SU-DHL-6 (cell line): Measurements from ENCODE around the gene RMDN3.

Experiments
- H2AFZ ChIP-seq: fragments of 200-600 bp; sonication (generic); 2 replicates; pipeline ENCODE4 v1.6.1; 2014; ENCODE audit warnings: low read depth, mild to moderate bottlenecking, moderate library complexity, mixed read lengths, antibody characterized with exemption, low read length; ENCODE audit not compliant: severe bottlenecking
- H3F3A ChIP-seq: fragments of 200-600 bp; shearing (Covaris generic); 2 replicates; pipeline ENCODE4 v1.6.0; 2016; ENCODE audit warnings: antibody characterized with exemption, mild to moderate bottlenecking; ENCODE audit not compliant: insufficient read depth
- H3K27ac ChIP-seq: fragments of 200-600 bp; sonication (generic); 2 replicates; pipeline ENCODE4 v1.5.1; 2016; ENCODE audit warnings: low read depth, mild to moderate bottlenecking, low read length, moderate library complexity, mixed read lengths
- H3K27me3 ChIP-seq: fragments of 200-600 bp; sonication (generic), shearing (Covaris generic); 2 replicates; pipeline ENCODE4 v1.6.0; 2014; ENCODE audit warnings: mild to moderate bottlenecking, low read length
- H3K36me3 ChIP-seq: fragments of 200-600 bp; sonication (generic); 2 replicates; pipeline ENCODE4 v1.6.1; 2014; ENCODE audit warnings: mild to moderate bottlenecking, low read length, mixed read lengths
- H3K4me2 ChIP-seq: fragments of 300-600, 200-600 bp; shearing (Covaris generic), sonication (generic); 2 replicates; pipeline ENCODE4 v1.6.0; 2014; ENCODE audit warnings: low read length, low read depth, mild to moderate bottlenecking; ENCODE audit not compliant: poor library complexity, severe bottlenecking
- H3K4me3 ChIP-seq: fragments of 200-600 bp; sonication (generic); 2 replicates; pipeline ENCODE4 v1.5.1; 2014; ENCODE audit warnings: antibody characterized with exemption, low read length, mild to moderate bottlenecking, mixed read lengths; ENCODE audit not compliant: insufficient read depth, poor library complexity, severe bottlenecking
- H3K79me2 ChIP-seq: fragments of 200-600 bp; sonication (generic); 2 replicates; pipeline ENCODE4 v1.6.1; 2014; ENCODE audit warnings: mild to moderate bottlenecking, low read length, moderate library complexity; ENCODE audit not compliant: insufficient read depth
- H3K9ac ChIP-seq: fragments of 200-600 bp; sonication (generic); 2 replicates; pipeline ENCODE4 v1.7.0; 2014; ENCODE audit warnings: mild to moderate bottlenecking, low read length
- H3K9me2 ChIP-seq: fragments of 200-600 bp; sonication (generic); replicated peaks from 2 replicates; pipeline ENCODE4 v1.6.1; 2014; ENCODE audit warnings: low read length; ENCODE audit not compliant: insufficient read depth
- H3K9me3 ChIP-seq: fragments of 200-600 bp; sonication (generic); 2 replicates; pipeline ENCODE4 v1.6.1; 2014; ENCODE audit warnings: low read length, mixed read lengths; ENCODE audit not compliant: insufficient read depth
- H4K20me1 ChIP-seq: fragments of 200-600 bp; sonication (generic); 2 replicates; pipeline ENCODE4 v1.6.1; 2014; ENCODE audit warnings: low read depth, mild to moderate bottlenecking, antibody characterized with exemption, low read length, moderate library complexity, mixed read lengths
- CTCF ChIP-seq: fragments of 200-600 bp; sonication (generic); IDR thresholded peaks from one replicate; pipeline ENCODE4 v1.5.1; 2017; ENCODE audit warnings: antibody characterized with exemption, mild to moderate bottlenecking, low read length, moderate library complexity; ENCODE audit not compliant: insufficient read depth, poor library complexity, severe bottlenecking
- EZH2phosphoT487 ChIP-seq: fragments of 200-600 bp; sonication (generic), shearing (Covaris generic); conservative IDR thresholded peaks from 2 replicates; pipeline ENCODE4 v1.6.1; 2018; ENCODE audit warnings: mild to moderate bottlenecking, antibody characterized with exemption, low read length, moderate library complexity, mixed read lengths

Gene RMDN3

GRCh38 chr15:40706121-40706520 lies 48.9 kb downstream of the RMDN3 start:
- Histone ChIP-seq H3K9ac (no peak overlapping the region), H3K27ac (no peak overlapping the region), H3F3A (peaks cover 3% of the 10 kb centered on the region; the same call in 1 of the 2 replicates), H3K4me3 (no peak overlapping the region), H3K4me2 (no peak overlapping the region), H3K9me2 (no peaks in the 10 kb centered on the region), H2AFZ (no peak overlapping the region), H3K36me3 (peaks cover 35% of the 10 kb centered on the region), H4K20me1 (no peaks in the 10 kb centered on the region), H3K79me2 (no peaks in the 10 kb centered on the region), H3K27me3 (no peaks in the 10 kb centered on the region), H3K9me3 (no peaks in the 10 kb centered on the region)
- TF ChIP-seq CTCF (no peak), EZH2phosphoT487 (no peak)

- Histone ChIP-seq H2AFZ (no peak overlapping the region), H4K20me1 (no peaks in the 10 kb centered on the region), H3K36me3 (peaks cover 39% of the 10 kb centered on the region), H3K4me2 (no peak overlapping the region), H3K9me2 (no peaks in the 10 kb centered on the region), H3K9ac (no peak overlapping the region), H3K9me3 (no peaks in the 10 kb centered on the region), H3K4me3 (no peak overlapping the region), H3K27me3 (no peaks in the 10 kb centered on the region), H3K27ac (no peak overlapping the region), H3F3A (peaks cover 3% of the 10 kb centered on the region; the same call in 1 of the 2 replicates), H3K79me2 (peaks cover 27% of the 10 kb centered on the region; the same call in 1 of the 2 replicates)
- TF ChIP-seq CTCF (no peak), EZH2phosphoT487 (no peak)
Measured at GRCh38 chr15:40702077-40702476, 53.0 kb downstream of the RMDN3 start.

- no peaks in the 10 kb centered on the region for H3K9me2 ChIP-seq
- no peak for TF ChIP-seq EZH2phosphoT487
- no peak for TF ChIP-seq CTCF
- H3K4me2 ChIP-seq: no peak overlapping the region
- H3K27me3 ChIP-seq: no peaks in the 10 kb centered on the region
- peaks cover 18% of the 10 kb centered on the region; the same call in 1 of the 2 replicates for H3K36me3 ChIP-seq
- peaks cover 3% of the 10 kb centered on the region; the same call in 1 of the 2 replicates for H4K20me1 ChIP-seq
- H3K27ac ChIP-seq: no peak overlapping the region
- H3K9me3 ChIP-seq: no peaks in the 10 kb centered on the region
- peaks cover 12% of the 10 kb centered on the region for H3F3A ChIP-seq
- peaks cover 51% of the 10 kb centered on the region for H3K79me2 ChIP-seq
- no peak overlapping the region for H3K4me3 ChIP-seq
- no peak overlapping the region for H2AFZ ChIP-seq
- H3K9ac ChIP-seq: no peak overlapping the region
Measured at GRCh38 chr15:40697916-40698315, 57.1 kb downstream of the RMDN3 start.
